HCT116 (cell line): Measurements from ENCODE around the gene VEPH1. TPM values are rescaled to one million over a fixed set of nuclear protein-coding genes. Genes with fewer than 3 reads are reported as not detected.

Source experiments
- ATAC-seq: fragments of 200-7000 bp; cut with Tn5 transposase; 2 replicates; pipeline ENCODE4 v1.9.1; 2020; ENCODE audit warnings: mild to moderate bottlenecking, moderate library complexity
- BruUV-seq: library from RNA; stranded (reverse); fragments of 400-500 nt; replicated peaks from 2 replicates; lab custom pipeline; 2021; lab: Mats Ljungman, UMichigan
- CTCF ChIA-PET: fragments of 300-600 bp; sonication (Branson Sonifier 250); formaldehyde crosslinking; loops from one replicate; lab custom pipeline; 2021; ENCODE audit warnings: antibody characterized with exemption; lab: Charles Lee
- POLR2A ChIA-PET: fragments of 300-600, 350-600 bp; sonication (Branson Sonifier 250); formaldehyde crosslinking; loops from one replicate; lab custom pipeline; 2021; ENCODE audit warnings: antibody characterized with exemption; lab: Charles Lee
- RAD21 ChIA-PET, 2 experiments: fragments of 300-600 bp; sonication (Branson Sonifier 250); formaldehyde crosslinking; loops; one replicate each; lab custom pipeline; 2023; ENCODE audit warnings: low total read pairs in 2 of 2; ENCODE audit not compliant: uncharacterized antibody in 2 of 2, unreplicated experiment in 2 of 2, low non-redundant PET in 1 of 2; lab: Charles Lee
- DNase-seq: peaks from one replicate; pipeline ENCODE4 v3.0.0-alpha.2; 2010; ENCODE audit warnings: low read depth, low spot score
- H2AFZ ChIP-seq: fragments of 200-600 bp; shearing (Covaris generic), sonication (generic); 2 replicates; pipeline ENCODE4 v1.6.1; 2017; ENCODE audit warnings: low read depth, mixed run types, mixed read lengths, antibody characterized with exemption, low read length; ENCODE audit not compliant: poor library complexity, severe bottlenecking
- H3K27ac ChIP-seq: 2 replicates; pipeline ENCODE4 v1.5.1; 2012; ENCODE audit warnings: low read depth, low read length
- H3K27me3 ChIP-seq: fragments of 200-600 bp; sonication (generic); 2 replicates; pipeline ENCODE4 v1.6.1; 2016; ENCODE audit warnings: mixed run types, low read length, mixed read lengths; ENCODE audit not compliant: insufficient read depth
- H3K36me3 ChIP-seq, 2 experiments: fragments of 200-500 bp in 1 of 2; fragments of 200-600 bp in 1 of 2; sonication (Bioruptor generic) in 1 of 2; sonication (generic) in 1 of 2; 2 replicates each; pipeline versions ENCODE4 v1.5.1 to v1.6.1; 2014 to 2016; ENCODE audit warnings: low read length in 2 of 2, inconsistent platforms in 1 of 2, mixed read lengths in 1 of 2, mixed run types in 1 of 2; ENCODE audit not compliant: insufficient read depth in 2 of 2, control insufficient read depth in 1 of 2
- H3K4me1 ChIP-seq, 2 experiments: fragments of 200-600 bp in 1 of 2; sonication (generic) in 1 of 2; 2 replicates each; pipeline versions ENCODE4 v1.5.1 to v1.6.1; 2012 to 2017; ENCODE audit warnings: low read length in 2 of 2, inconsistent platforms in 1 of 2, mild to moderate bottlenecking in 1 of 2, mixed read lengths in 1 of 2, mixed run types in 1 of 2, moderate library complexity in 1 of 2; ENCODE audit not compliant: insufficient read depth in 2 of 2, control insufficient read depth in 1 of 2
- H3K4me2 ChIP-seq: fragments of 200-600 bp; sonication (generic); 2 replicates; pipeline ENCODE4 v1.6.1; 2017; ENCODE audit warnings: mixed run types, low read length, mixed read lengths
- H3K4me3 ChIP-seq, 2 experiments: fragments of 200-600 bp in 1 of 2; sonication (generic) in 1 of 2; replicated peaks in 1 of 2; 2 replicates each; pipeline ENCODE4 v1.5.1; 2011 to 2016; ENCODE audit warnings: low read length in 2 of 2, control low read depth in 1 of 2, low read depth in 1 of 2, mild to moderate bottlenecking in 1 of 2, mixed read lengths in 1 of 2, mixed run types in 1 of 2
- H3K79me2 ChIP-seq: fragments of 200-600 bp; sonication (generic); 2 replicates; pipeline ENCODE4 v1.6.1; 2017; ENCODE audit warnings: mild to moderate bottlenecking, mixed run types, low read length, moderate library complexity, mixed read lengths; ENCODE audit not compliant: insufficient read depth
- H3K9ac ChIP-seq: fragments of 200-600 bp; sonication (generic); 2 replicates; pipeline ENCODE4 v1.6.1; 2016; ENCODE audit warnings: low read length, mixed read lengths
- H3K9me2 ChIP-seq: fragments of 200-600 bp; sonication (generic), shearing (Covaris generic); 2 replicates; pipeline ENCODE4 v1.6.1; 2017; ENCODE audit warnings: mixed run types, mild to moderate bottlenecking, moderate library complexity; ENCODE audit not compliant: insufficient read depth
- H3K9me3 ChIP-seq, 2 experiments: fragments of 200-500 bp in 1 of 2; fragments of 200-600 bp in 1 of 2; sonication (Bioruptor generic) in 1 of 2; sonication (generic) in 1 of 2; 2 replicates each; pipeline ENCODE4 v1.6.1; 2014 to 2017; ENCODE audit warnings: low read length in 2 of 2, mixed read lengths in 2 of 2, inconsistent platforms in 1 of 2, low read depth in 1 of 2, mild to moderate bottlenecking in 1 of 2, mixed run types in 1 of 2, moderate library complexity in 1 of 2; ENCODE audit not compliant: control insufficient read depth in 1 of 2, insufficient read depth in 1 of 2
- H4K20me1 ChIP-seq: fragments of 200-600 bp; sonication (generic), shearing (Covaris generic); 2 replicates; pipeline ENCODE4 v1.6.1; 2017; ENCODE audit warnings: mixed run types, mild to moderate bottlenecking, moderate library complexity; ENCODE audit not compliant: insufficient read depth
- CBX3 ChIP-seq: IDR thresholded peaks from 2 replicates; pipeline ENCODE4 v1.6.1; 2012; ENCODE audit warnings: low read depth
- CEBPB ChIP-seq: IDR thresholded peaks from 2 replicates; pipeline ENCODE4 v1.6.1; 2012; ENCODE audit warnings: low read depth
- EGR1 ChIP-seq: IDR thresholded peaks from 2 replicates; pipeline ENCODE4 v1.6.1; 2012; ENCODE audit warnings: low read depth
- ELF1 ChIP-seq: IDR thresholded peaks from 2 replicates; pipeline ENCODE4 v1.6.1; 2012; ENCODE audit warnings: low read depth, borderline replicate concordance
- EZH2 ChIP-seq: fragments of 200-600 bp; sonication (generic); IDR thresholded peaks from 2 replicates; pipeline ENCODE4 v1.6.1; 2017; ENCODE audit warnings: antibody characterized with exemption, mixed run types
- FOSL1 ChIP-seq: IDR thresholded peaks from 2 replicates; pipeline ENCODE4 v1.6.1; 2012; ENCODE audit warnings: low read depth
- JUND ChIP-seq: IDR thresholded peaks from 2 replicates; pipeline ENCODE4 v1.6.1; 2012
- POLR2A ChIP-seq: IDR thresholded peaks from 2 replicates; pipeline ENCODE4 v1.7.0; 2011; ENCODE audit warnings: borderline replicate concordance; ENCODE audit not compliant: insufficient read depth, insufficient read length; ENCODE audit errors: extremely low read depth
- POLR2AphosphoS5 ChIP-seq: IDR thresholded peaks from 2 replicates; pipeline ENCODE4 v1.6.1; 2011; ENCODE audit warnings: mild to moderate bottlenecking, low read depth, low read length, moderate library complexity
- RAD21 ChIP-seq: IDR thresholded peaks from 2 replicates; pipeline ENCODE4 v1.6.1; 2012; ENCODE audit warnings: low read depth, mild to moderate bottlenecking
- SIN3A ChIP-seq: IDR thresholded peaks from 2 replicates; pipeline ENCODE4 v1.6.1; 2012; ENCODE audit warnings: low read depth
- SP1 ChIP-seq: IDR thresholded peaks from 2 replicates; pipeline ENCODE4 v1.6.1; 2012; ENCODE audit warnings: low read depth
- SRF ChIP-seq: IDR thresholded peaks from 2 replicates; pipeline ENCODE4 v1.6.1; 2012; ENCODE audit warnings: low read depth
- TCF7L2 ChIP-seq: IDR thresholded peaks from 2 replicates; pipeline ENCODE4 v1.7.0; 2011; ENCODE audit warnings: borderline replicate concordance, inconsistent platforms; ENCODE audit not compliant: insufficient read depth, insufficient read length; ENCODE audit errors: extremely low read depth
- YY1 ChIP-seq: IDR thresholded peaks from 2 replicates; pipeline ENCODE4 v1.6.1; 2011; ENCODE audit warnings: low read length, low read depth, moderate library complexity, mild to moderate bottlenecking; ENCODE audit not compliant: insufficient replicate concordance; ENCODE audit errors: extremely low read depth
- ZNF274 ChIP-seq: fragments of 200-500 bp; sonication (Bioruptor generic); IDR thresholded peaks from 2 replicates; pipeline ENCODE4 v1.6.1; 2014; ENCODE audit warnings: mild to moderate bottlenecking, low read depth, low read length, inconsistent platforms
- intact Hi-C: fragments of 100-400 bp; cut with micrococcal nuclease; formaldehyde crosslinking; loops from 2 replicates; pipeline ENCODE4 v1.10.0; 2022
- total RNA-seq: library from RNA; stranded (reverse); gene quantifications from one replicate; pipeline ENCODE4 v1.2.1, GENCODE V29; 2021; ENCODE audit not compliant: unreplicated experiment
- TF ChIP-seq, protein P1 (sequence below): IDR thresholded peaks from 2 replicates; pipeline ENCODE4 v1.6.1; 2012; ENCODE audit warnings: low read depth
- TF ChIP-seq, protein P2 (sequence below): IDR thresholded peaks from 2 replicates; pipeline ENCODE4 v1.6.1; 2012
- TF ChIP-seq, protein P3 (sequence below): IDR thresholded peaks from 2 replicates; pipeline ENCODE4 v1.6.1; 2012

The VEPH1 gene
- total RNA-seq, 1 experiment from 2014 or later = 4.9 TPM

DNA sequence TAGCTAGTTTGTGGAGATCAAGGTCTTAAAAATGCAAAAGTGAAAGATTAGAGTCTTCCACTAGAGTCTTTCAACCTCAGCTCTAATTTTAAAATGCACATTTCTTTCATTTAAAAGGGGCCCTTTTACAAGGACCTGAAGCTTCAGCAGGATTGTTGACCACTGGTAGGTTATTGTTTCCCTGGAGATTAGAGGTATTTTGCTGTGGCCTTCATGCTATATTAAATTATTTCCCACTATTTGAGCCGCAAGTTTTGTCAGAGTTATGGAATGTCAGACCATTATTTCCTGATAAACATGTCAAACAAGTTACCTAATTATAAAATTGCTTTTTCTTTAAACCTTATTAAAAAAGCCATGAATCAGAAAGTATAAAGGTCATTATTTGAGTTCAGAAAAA, 240.2 kb downstream of the VEPH1 start (continued):
- TF ChIP-seq, protein P1, sequence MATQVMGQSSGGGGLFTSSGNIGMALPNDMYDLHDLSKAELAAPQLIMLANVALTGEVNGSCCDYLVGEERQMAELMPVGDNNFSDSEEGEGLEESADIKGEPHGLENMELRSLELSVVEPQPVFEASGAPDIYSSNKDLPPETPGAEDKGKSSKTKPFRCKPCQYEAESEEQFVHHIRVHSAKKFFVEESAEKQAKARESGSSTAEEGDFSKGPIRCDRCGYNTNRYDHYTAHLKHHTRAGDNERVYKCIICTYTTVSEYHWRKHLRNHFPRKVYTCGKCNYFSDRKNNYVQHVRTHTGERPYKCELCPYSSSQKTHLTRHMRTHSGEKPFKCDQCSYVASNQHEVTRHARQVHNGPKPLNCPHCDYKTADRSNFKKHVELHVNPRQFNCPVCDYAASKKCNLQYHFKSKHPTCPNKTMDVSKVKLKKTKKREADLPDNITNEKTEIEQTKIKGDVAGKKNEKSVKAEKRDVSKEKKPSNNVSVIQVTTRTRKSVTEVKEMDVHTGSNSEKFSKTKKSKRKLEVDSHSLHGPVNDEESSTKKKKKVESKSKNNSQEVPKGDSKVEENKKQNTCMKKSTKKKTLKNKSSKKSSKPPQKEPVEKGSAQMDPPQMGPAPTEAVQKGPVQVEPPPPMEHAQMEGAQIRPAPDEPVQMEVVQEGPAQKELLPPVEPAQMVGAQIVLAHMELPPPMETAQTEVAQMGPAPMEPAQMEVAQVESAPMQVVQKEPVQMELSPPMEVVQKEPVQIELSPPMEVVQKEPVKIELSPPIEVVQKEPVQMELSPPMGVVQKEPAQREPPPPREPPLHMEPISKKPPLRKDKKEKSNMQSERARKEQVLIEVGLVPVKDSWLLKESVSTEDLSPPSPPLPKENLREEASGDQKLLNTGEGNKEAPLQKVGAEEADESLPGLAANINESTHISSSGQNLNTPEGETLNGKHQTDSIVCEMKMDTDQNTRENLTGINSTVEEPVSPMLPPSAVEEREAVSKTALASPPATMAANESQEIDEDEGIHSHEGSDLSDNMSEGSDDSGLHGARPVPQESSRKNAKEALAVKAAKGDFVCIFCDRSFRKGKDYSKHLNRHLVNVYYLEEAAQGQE = no peak
- TF ChIP-seq JUND (no peak), CEBPB (no peak)

DNA sequence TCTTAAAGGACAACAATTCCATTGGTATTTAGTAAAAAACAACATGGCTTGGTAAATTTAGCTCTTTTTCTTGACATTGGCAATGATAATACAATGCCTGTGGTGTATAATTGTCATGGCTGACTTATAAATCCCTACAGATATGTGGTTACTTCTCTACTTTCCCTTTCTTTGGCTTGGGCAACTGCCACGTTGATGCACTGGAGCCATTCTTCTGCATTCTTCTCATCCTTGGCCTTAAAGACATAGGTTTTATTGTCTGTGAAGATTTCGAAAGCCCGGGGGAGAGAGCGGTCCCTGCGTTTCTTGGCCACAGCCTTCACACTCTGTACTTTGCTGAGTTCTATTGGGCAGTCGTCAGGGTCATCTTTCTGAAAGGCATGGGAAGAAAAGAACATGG, 242.2 kb downstream of the VEPH1 start:
- DNase-seq (no peak), ATAC-seq (no peak)
- no peak overlapping the region for H3K27ac ChIP-seq
- H3K36me3 ChIP-seq = no peaks in the 10 kb centered on the region
- H4K20me1 ChIP-seq = no peaks in the 10 kb centered on the region
- no peaks in the 10 kb centered on the region for H3K27me3 ChIP-seq
- H3K9ac ChIP-seq = no peak overlapping the region
- H3K4me3 ChIP-seq = no peak overlapping the region
- H3K4me2 ChIP-seq = no peak overlapping the region
- H3K4me1 ChIP-seq = no peaks in the 10 kb centered on the region
- intact Hi-C loops = no loop called here
- BruUV-seq = no TSS peak
- H3K79me2 ChIP-seq = no peaks in the 10 kb centered on the region
- ChIA-PET RAD21 (no interaction called here), CTCF (interaction anchor here (1.7 kb wide), 1 partner anchor 11 kb away, joined by 4 read pairs; no protein-coding TSS in a partner anchor), POLR2A (no interaction called here)
- H2AFZ ChIP-seq = no peak overlapping the region
- H3K9me3 ChIP-seq = no peaks in the 10 kb centered on the region
- H3K9me2 ChIP-seq = no peaks in the 10 kb centered on the region
- TF ChIP-seq YY1 (no peak), JUND (no peak), POLR2A (no peak), CEBPB (no peak), ELF1 (no peak), SRF (no peak), EZH2 (no peak), ZNF274 (no peak), TCF7L2 (no peak), FOSL1 (no peak), SIN3A (no peak), CBX3 (no peak), SP1 (no peak), POLR2AphosphoS5 (no peak), RAD21 (no peak), EGR1 (no peak)
- TF ChIP-seq, protein P2, sequence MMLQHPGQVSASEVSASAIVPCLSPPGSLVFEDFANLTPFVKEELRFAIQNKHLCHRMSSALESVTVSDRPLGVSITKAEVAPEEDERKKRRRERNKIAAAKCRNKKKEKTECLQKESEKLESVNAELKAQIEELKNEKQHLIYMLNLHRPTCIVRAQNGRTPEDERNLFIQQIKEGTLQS = no peak
- TF ChIP-seq, protein P3, sequence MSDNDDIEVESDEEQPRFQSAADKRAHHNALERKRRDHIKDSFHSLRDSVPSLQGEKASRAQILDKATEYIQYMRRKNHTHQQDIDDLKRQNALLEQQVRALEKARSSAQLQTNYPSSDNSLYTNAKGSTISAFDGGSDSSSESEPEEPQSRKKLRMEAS = no peak
- TF ChIP-seq, protein P1 = no peak
